H1 (cell line): ENCODE measurements around the gene GBA2.

Source experiments
- FOSL1 ChIP-seq: IDR thresholded peaks from 2 replicates; pipeline ENCODE4 v1.6.1; 2011; ENCODE audit warnings: mild to moderate bottlenecking, low read depth, low read length, moderate library complexity; ENCODE audit not compliant: insufficient read depth
- POLR2AphosphoS5 ChIP-seq: IDR thresholded peaks from 2 replicates; pipeline ENCODE4 v1.6.1; 2011; ENCODE audit warnings: low read depth, low read length
- YY1 ChIP-seq: IDR thresholded peaks from 2 replicates; pipeline ENCODE4 v1.6.1; 2011; ENCODE audit warnings: low read depth, mild to moderate bottlenecking, low read length
- TF ChIP-seq, protein P1 (sequence below): IDR thresholded peaks from 2 replicates; pipeline ENCODE4 v1.6.1; 2012; ENCODE audit warnings: inconsistent platforms
- TF ChIP-seq, protein P2 (sequence below), 3 experiments: IDR thresholded peaks; 1 replicate in 2 of 3; 2 replicates in 1 of 3; pipeline versions ENCODE4 v1.5.1 to v1.6.1; 2011; ENCODE audit warnings: low read length in 3 of 3, mild to moderate bottlenecking in 3 of 3, inconsistent platforms in 2 of 3, low read depth in 1 of 3, moderate library complexity in 1 of 3; ENCODE audit not compliant: insufficient read depth in 1 of 3; ENCODE audit errors: control extremely low read depth in 1 of 3
- TF ChIP-seq, protein P3 (sequence below): IDR thresholded peaks from 2 replicates; pipeline ENCODE4 v1.6.1; 2011; ENCODE audit warnings: low read depth, mild to moderate bottlenecking, low read length; ENCODE audit not compliant: insufficient read depth

DNA sequence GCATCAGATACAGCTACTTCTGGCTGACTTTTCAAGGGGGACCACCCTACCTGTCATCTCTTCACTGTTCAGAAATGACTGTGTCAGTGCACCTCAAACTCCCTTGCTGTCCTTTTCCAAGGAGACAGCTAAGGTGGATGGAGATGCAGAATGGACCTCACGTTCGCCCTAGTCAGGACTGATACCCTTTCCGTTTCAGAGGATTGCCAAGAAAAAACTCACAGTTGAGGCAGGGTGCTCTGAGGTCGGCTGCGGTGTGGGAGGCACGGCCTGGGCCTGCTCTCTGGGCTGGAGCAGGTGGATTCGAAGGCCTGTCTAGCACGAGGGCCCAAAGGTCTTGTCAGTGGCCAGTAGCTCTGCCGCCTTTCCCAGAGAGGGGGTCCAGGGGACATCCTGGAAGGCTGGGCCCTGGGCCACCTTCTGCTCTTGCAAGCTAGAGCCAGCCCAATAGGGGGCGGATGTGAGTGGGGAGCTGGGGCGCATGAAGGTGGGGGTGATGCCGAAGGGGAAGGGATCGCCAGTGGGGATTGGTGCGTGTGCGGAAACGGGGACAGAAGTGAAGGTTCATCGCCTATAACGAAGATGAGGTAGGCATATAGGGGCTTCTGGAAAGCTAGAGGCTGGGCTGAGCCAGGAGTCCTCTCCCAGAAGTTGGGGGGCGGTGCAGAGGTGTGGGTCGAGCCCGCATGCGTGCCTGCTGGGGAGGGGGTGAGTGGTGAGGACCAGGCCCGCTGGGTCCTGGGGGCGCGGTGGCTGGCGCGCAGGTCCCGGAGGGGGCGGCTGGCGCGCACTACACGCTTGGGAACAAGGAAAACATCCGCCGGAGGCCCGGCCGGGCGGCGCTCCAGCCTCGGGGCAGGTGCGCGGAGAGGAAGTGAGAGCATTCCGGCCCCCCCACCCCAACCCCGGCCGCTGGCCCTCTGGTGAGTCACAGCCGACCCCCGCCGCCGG lies 7.5 kb upstream of the GBA2 start:
- TF ChIP-seq, protein P1, sequence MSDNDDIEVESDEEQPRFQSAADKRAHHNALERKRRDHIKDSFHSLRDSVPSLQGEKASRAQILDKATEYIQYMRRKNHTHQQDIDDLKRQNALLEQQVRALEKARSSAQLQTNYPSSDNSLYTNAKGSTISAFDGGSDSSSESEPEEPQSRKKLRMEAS = peak; percentile 70
- TF ChIP-seq, protein P2, sequence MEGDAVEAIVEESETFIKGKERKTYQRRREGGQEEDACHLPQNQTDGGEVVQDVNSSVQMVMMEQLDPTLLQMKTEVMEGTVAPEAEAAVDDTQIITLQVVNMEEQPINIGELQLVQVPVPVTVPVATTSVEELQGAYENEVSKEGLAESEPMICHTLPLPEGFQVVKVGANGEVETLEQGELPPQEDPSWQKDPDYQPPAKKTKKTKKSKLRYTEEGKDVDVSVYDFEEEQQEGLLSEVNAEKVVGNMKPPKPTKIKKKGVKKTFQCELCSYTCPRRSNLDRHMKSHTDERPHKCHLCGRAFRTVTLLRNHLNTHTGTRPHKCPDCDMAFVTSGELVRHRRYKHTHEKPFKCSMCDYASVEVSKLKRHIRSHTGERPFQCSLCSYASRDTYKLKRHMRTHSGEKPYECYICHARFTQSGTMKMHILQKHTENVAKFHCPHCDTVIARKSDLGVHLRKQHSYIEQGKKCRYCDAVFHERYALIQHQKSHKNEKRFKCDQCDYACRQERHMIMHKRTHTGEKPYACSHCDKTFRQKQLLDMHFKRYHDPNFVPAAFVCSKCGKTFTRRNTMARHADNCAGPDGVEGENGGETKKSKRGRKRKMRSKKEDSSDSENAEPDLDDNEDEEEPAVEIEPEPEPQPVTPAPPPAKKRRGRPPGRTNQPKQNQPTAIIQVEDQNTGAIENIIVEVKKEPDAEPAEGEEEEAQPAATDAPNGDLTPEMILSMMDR (IDR thresholded peaks at IDR 0.05; ENCODE audit: control extremely low read depth in 1 of 3, insufficient read depth in 1 of 3, low read depth in 1 of 3, low read length in 3 of 3) = peak; percentile 56 to 79 (median 75)
- TF ChIP-seq YY1 (0 out of 2 replicates have a peak, but pooled peaks have one; percentile 8), POLR2AphosphoS5 (0 out of 2 replicates have a peak, but pooled peaks have one; percentile 13), FOSL1 (no peak)
- TF ChIP-seq, protein P3, sequence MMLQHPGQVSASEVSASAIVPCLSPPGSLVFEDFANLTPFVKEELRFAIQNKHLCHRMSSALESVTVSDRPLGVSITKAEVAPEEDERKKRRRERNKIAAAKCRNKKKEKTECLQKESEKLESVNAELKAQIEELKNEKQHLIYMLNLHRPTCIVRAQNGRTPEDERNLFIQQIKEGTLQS = no peak
